Measurements from ENCODE around the gene LCOR. TPM values are rescaled to one million over a fixed set of nuclear protein-coding genes. Genes with fewer than 3 reads are reported as not detected.

LCOR gene
- total and polyA plus RNA-seq, 12 donors = 1.6 to 28.8 (median 23.7) TPM

GRCh38 chr10:96910488-96911395, 78.6 kb downstream of the LCOR start:
- Histone ChIP-seq H3K36me3 (peaks cover 0 to 33% (median 3%) of the 10 kb centered on the region in 9 donors), H3K4me3 (no peak overlapping the region), H3K27me3 (no peaks in the 10 kb centered on the region), H3K4me1 (peaks cover 0 to 59% (median 19%) of the 10 kb centered on the region in 9 donors), H3K27ac (no peak overlapping the region), H3K9me3 (no peaks in the 10 kb centered on the region)
- TF ChIP-seq, protein P1, sequence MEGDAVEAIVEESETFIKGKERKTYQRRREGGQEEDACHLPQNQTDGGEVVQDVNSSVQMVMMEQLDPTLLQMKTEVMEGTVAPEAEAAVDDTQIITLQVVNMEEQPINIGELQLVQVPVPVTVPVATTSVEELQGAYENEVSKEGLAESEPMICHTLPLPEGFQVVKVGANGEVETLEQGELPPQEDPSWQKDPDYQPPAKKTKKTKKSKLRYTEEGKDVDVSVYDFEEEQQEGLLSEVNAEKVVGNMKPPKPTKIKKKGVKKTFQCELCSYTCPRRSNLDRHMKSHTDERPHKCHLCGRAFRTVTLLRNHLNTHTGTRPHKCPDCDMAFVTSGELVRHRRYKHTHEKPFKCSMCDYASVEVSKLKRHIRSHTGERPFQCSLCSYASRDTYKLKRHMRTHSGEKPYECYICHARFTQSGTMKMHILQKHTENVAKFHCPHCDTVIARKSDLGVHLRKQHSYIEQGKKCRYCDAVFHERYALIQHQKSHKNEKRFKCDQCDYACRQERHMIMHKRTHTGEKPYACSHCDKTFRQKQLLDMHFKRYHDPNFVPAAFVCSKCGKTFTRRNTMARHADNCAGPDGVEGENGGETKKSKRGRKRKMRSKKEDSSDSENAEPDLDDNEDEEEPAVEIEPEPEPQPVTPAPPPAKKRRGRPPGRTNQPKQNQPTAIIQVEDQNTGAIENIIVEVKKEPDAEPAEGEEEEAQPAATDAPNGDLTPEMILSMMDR (IDR thresholded peaks at IDR 0.05) = peak; percentile 27 to 71 (median 62)
- intact Hi-C loops (cut with DNase I) = loop anchor here in 4 of 10 donors (2.0 to 10.0 kb wide), 4 partner anchors 76 to 114 kb away; partner anchors contain the start of gene LCOR (in 2 of the 4)
- ATAC-seq (peak in 4 of 8 donors; percentile 37 to 54 (median 52)), DNase-seq (peak in 1 of 2 donors; percentile 18)
- WGBS, 2 donors = 91 to 92% methylated on average over 13 of the region's 13 CpGs

DNA sequence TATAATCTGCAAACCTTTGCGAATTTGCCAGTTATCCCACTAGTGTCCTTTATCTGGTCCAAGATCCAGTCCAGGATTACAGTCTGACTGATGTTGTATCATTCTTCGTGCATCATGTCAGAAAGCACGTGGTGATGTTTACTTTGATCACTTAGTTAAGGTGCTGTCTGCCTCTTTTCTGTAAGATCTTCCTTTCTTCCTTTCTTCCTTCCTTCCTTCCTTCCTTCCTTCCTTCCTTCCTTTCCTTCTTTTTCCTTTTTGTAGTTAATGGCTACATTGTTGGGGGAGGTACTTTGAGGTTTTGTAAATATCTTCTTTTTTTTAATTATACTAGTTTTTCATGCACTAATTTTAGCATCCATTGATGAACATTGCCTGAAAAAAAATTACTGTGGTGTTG, 80.3 kb downstream of the LCOR start:
- TF ChIP-seq, protein P1 (IDR thresholded peaks at IDR 0.05) = no peak
- ATAC-seq (no peak), DNase-seq (no peak)
- H3K36me3 ChIP-seq = peaks cover 0 to 41% (median 3%) of the 10 kb centered on the region in 9 donors
- intact Hi-C loops (cut with DNase I) = loop anchor here in 3 of 10 donors (5.0 to 10.0 kb wide), 3 partner anchors 78 to 112 kb away; partner anchors contain the start of gene LCOR (in 2 of the 3)
- WGBS, 2 donors = 61 to 82% methylated on average over 3 of the region's 3 CpGs
- H3K9me3 ChIP-seq = no peaks in the 10 kb centered on the region
- H3K27me3 ChIP-seq = no peaks in the 10 kb centered on the region
- H3K27ac ChIP-seq = no peak overlapping the region
- no peak overlapping the region for H3K4me3 ChIP-seq
- peaks cover 0 to 53% (median 10%) of the 10 kb centered on the region in 9 donors for H3K4me1 ChIP-seq

GRCh38 chr10:96913906-96914305, 81.8 kb downstream of the LCOR start:
- H3K36me3 ChIP-seq = peaks cover 0 to 28% (median 3%) of the 10 kb centered on the region in 9 donors
- intact Hi-C loops (cut with DNase I) = loop anchor here in 3 of 10 donors (5.0 to 10.0 kb wide), 3 partner anchors 79 to 111 kb away; partner anchors contain the start of gene LCOR (in 2 of the 3)
- no peaks in the 10 kb centered on the region for H3K27me3 ChIP-seq
- WGBS, 2 donors = 96 to 98% methylated on average over 5 of the region's 5 CpGs
- ATAC-seq (peak in 1 of 8 donors; percentile 31), DNase-seq (no peak)
- peaks cover 0 to 54% (median 21%) of the 10 kb centered on the region in 9 donors for H3K4me1 ChIP-seq
- TF ChIP-seq, protein P1 (IDR thresholded peaks at IDR 0.05) = no peak
- H3K9me3 ChIP-seq = no peaks in the 10 kb centered on the region
- H3K27ac ChIP-seq = peak overlapping the region in 3 of 10 donors; percentile 1 to 41 (median 28)
- H3K4me3 ChIP-seq = no peak overlapping the region

- ATAC-seq (peak in 6 of 8 donors; percentile 42 to 78 (median 62)), DNase-seq (no peak)
- peak overlapping the region in 8 of 10 donors; percentile 1 to 59 (median 52) for H3K27ac ChIP-seq
- TF ChIP-seq, protein P1 (IDR thresholded peaks at IDR 0.05) = no peak
- no peaks in the 10 kb centered on the region for H3K27me3 ChIP-seq
- intact Hi-C loops (cut with DNase I) = loop anchor here in 3 of 10 donors (5.0 to 10.0 kb wide), 3 partner anchors 83 to 107 kb away; partner anchors contain the start of gene LCOR (in 1 of the 3)
- 61 to 81% methylated on average over 5 of the region's 5 CpGs for WGBS, 2 donors
- H3K4me1 ChIP-seq = peaks cover 0 to 45% (median 18%) of the 10 kb centered on the region in 9 donors
- H3K9me3 ChIP-seq = no peaks in the 10 kb centered on the region
- H3K36me3 ChIP-seq = peaks cover 0 to 24% (median 3%) of the 10 kb centered on the region in 9 donors
- no peak overlapping the region for H3K4me3 ChIP-seq
These were observed 85.5 kb downstream of the LCOR start for GRCh38 chr10:96917628-96918027.
